HepG2 (cell line): ENCODE measurements around the gene RRP36. TPM values are rescaled to one million over a fixed set of nuclear protein-coding genes. Genes with fewer than 3 reads are reported as not detected.
A peak's percentile ranks its signal among the peaks of the same experiment; 100 is the strongest.

ENCODE experiments used
- ATAC-seq: fragments of 200-7000 bp; cut with Tn5 transposase; 3 replicates; pipeline ENCODE4 v1.9.1; 2020; ENCODE audit warnings: mild to moderate bottlenecking, moderate library complexity
- BruUV-seq: library from RNA; stranded (reverse); fragments of 400-500 nt; replicated peaks from 2 replicates; lab custom pipeline; 2021; lab: Mats Ljungman, UMichigan
- CTCF ChIA-PET: fragments of 300-600 bp; formaldehyde crosslinking; extraction: SDS; loops from one replicate; lab custom pipeline; 2021; ENCODE audit warnings: low total read pairs, inconsistent platforms, low intra/inter-chr PET ratio; lab: Yijun Ruan, JAX
- POLR2A ChIA-PET: fragments of 350-600 bp; sonication (Branson Sonifier 250); formaldehyde crosslinking; loops from one replicate; lab custom pipeline; 2020; ENCODE audit warnings: antibody characterized with exemption, inconsistent platforms; lab: Yijun Ruan, JAX
- DNase-seq: peaks from one replicate; pipeline ENCODE4 v3.0.0-alpha.2; 2015; ENCODE audit warnings: low spot score
- FAIRE-seq: peaks from 3 replicates; lab custom pipeline; 2011; peaks lifted over from hg19 to GRCh38; lab: Jason Lieb, UNC
- H2AFZ ChIP-seq: one replicate; pipeline ENCODE4 v1.6.1; 2011; ENCODE audit warnings: low read length, inconsistent platforms
- H3K27ac ChIP-seq: fragments of 300-600 bp; 3 replicates; pipeline ENCODE4 v1.8.0; 2011; ENCODE audit warnings: mixed run types, mild to moderate bottlenecking, mixed read lengths, low read length, inconsistent platforms; ENCODE audit not compliant: insufficient read depth; ENCODE audit errors: extremely low read length
- H3K27me3 ChIP-seq, 2 experiments: fragments of 200-600 bp in 1 of 2; 2 replicates in 1 of 2; 3 replicates in 1 of 2; pipeline versions ENCODE4 v1.6.0 to v1.8.0; 2011; ENCODE audit warnings: low read length in 2 of 2, mild to moderate bottlenecking in 2 of 2, moderate library complexity in 2 of 2, inconsistent platforms in 1 of 2; ENCODE audit not compliant: insufficient read depth in 2 of 2, control insufficient read depth in 1 of 2
- H3K36me3 ChIP-seq, 2 experiments: fragments of 200-600 bp in 1 of 2; replicated peaks in 1 of 2; 2 replicates in 1 of 2; 3 replicates in 1 of 2; pipeline versions ENCODE4 v1.5.1 to v1.8.0; 2011; ENCODE audit warnings: low read length in 2 of 2, inconsistent platforms in 1 of 2; ENCODE audit not compliant: insufficient read depth in 2 of 2, control insufficient read depth in 1 of 2
- H3K4me1 ChIP-seq: 2 replicates; pipeline ENCODE4 v1.5.1; 2012; ENCODE audit warnings: low read length, inconsistent platforms; ENCODE audit not compliant: insufficient read depth
- H3K4me2 ChIP-seq: 2 replicates; pipeline ENCODE4 v1.6.0; 2011; ENCODE audit warnings: low read depth, low read length, inconsistent platforms
- H3K4me3 ChIP-seq, 3 experiments: fragments of 200-600 bp in 1 of 3; sonication (generic), shearing (Covaris generic) in 1 of 3; replicated peaks in 1 of 3; 2 replicates each; pipeline ENCODE4 v1.5.1; 2011 to 2016; ENCODE audit warnings: low read length in 3 of 3, inconsistent platforms in 2 of 3, low read depth in 2 of 3, mild to moderate bottlenecking in 2 of 3, control low read depth in 1 of 3, mixed read lengths in 1 of 3; ENCODE audit not compliant: insufficient read depth in 1 of 3
- H3K79me2 ChIP-seq: one replicate; pipeline ENCODE4 v1.6.1; 2011; ENCODE audit warnings: low read length, inconsistent platforms; ENCODE audit not compliant: insufficient read depth
- H3K9ac ChIP-seq: 2 replicates; pipeline ENCODE4 v1.6.0; 2011; ENCODE audit warnings: mild to moderate bottlenecking, low read depth, low read length, inconsistent platforms; ENCODE audit not compliant: insufficient read depth
- H3K9me3 ChIP-seq: 2 replicates; pipeline ENCODE4 v1.5.1; 2012; ENCODE audit warnings: mild to moderate bottlenecking, low read length
- H4K20me1 ChIP-seq: 2 replicates; pipeline ENCODE4 v1.6.0; 2011; ENCODE audit warnings: inconsistent platforms, mild to moderate bottlenecking, low read length, moderate library complexity; ENCODE audit not compliant: insufficient read depth
- POLR2AphosphoS5 ChIP-seq: IDR thresholded peaks from 2 replicates; pipeline ENCODE4 v1.6.1; 2012; ENCODE audit warnings: low read depth, low read length
- ZNF598 ChIP-seq: sonication (generic); formaldehyde crosslinking; IDR thresholded peaks from 2 replicates; pipeline ENCODE4 v1.5.1; 2020; ENCODE audit warnings: mild to moderate bottlenecking, missing genetic modification reagents, borderline replicate concordance
- WGBS: methylation state at CpG from one replicate; pipeline ENCODE4 v1.1.6; 2017; ENCODE audit warnings: low lambda C conversion rate; 5-methylcytosine and 5-hydroxymethylcytosine counted together
- in situ Hi-C: cut with HindIII; loops from 2 replicates; pipeline ENCODE4 v1.10.0; 2017; ENCODE audit warnings: low pct_unique_long_range_greater_than_20kb; ENCODE audit not compliant: extremely low pct_ligation_motif_present
- intact Hi-C: fragments of 100-400 bp; cut with micrococcal nuclease; formaldehyde crosslinking; loops from one replicate; pipeline ENCODE4 v1.10.0; 2022; ENCODE audit not compliant: unreplicated experiment
- polyA plus RNA-seq, 8 experiments: library from polyadenylated mRNA; depleted of rRNA in 3 of 8; stranded (reverse) in 7 of 8; unstranded in 1 of 8; fragments of >200 nt; fragmentation: Illumina TruSeq in 4 of 8; extraction: Trizol in 4 of 8; gene quantifications; 2 replicates each; pipeline versions ENCODE4 v1.2.1 to v1.2.3, GENCODE V29; 2011 to 2016; ENCODE audit warnings: low read depth in 4 of 8, missing spikeins in 1 of 8, mixed read lengths in 1 of 8; ENCODE audit not compliant: insufficient read depth in 1 of 8
- total RNA-seq, 5 experiments: library from RNA; depleted of rRNA; stranded (reverse); fragments of >200 nt; fragmentation: Illumina TruSeq; extraction: Trizol; gene quantifications; 2 replicates each; pipeline ENCODE4 v1.2.3, GENCODE V29; 2016; ENCODE audit warnings: low read depth in 1 of 5
- TF ChIP-seq, protein P1 (sequence below): sonication (generic); formaldehyde crosslinking; IDR thresholded peaks from 2 replicates; pipeline ENCODE4 v1.4.0; 2020; ENCODE audit warnings: missing genetic modification reagents
- TF ChIP-seq, protein P2 (sequence below): sonication (generic); formaldehyde crosslinking; IDR thresholded peaks from 2 replicates; pipeline ENCODE4 v1.5.0; 2020; ENCODE audit warnings: mild to moderate bottlenecking, missing genetic modification reagents, borderline replicate concordance
- TF ChIP-seq, protein P3 (sequence below): sonication (generic); formaldehyde crosslinking; IDR thresholded peaks from 2 replicates; pipeline ENCODE4 v1.5.0; 2020; ENCODE audit warnings: mild to moderate bottlenecking, missing genetic modification reagents
- TF ChIP-seq, protein P4 (sequence below): sonication (generic); formaldehyde crosslinking; IDR thresholded peaks from 2 replicates; pipeline ENCODE4 v1.8.0; 2022; ENCODE audit warnings: missing genetic modification reagents, mild to moderate bottlenecking, moderate library complexity, borderline replicate concordance

The RRP36 gene
- total and polyA plus RNA-seq, 2 of the 13 experiments (the other 11 are each of a cell fraction or from before 2014, with no cell fraction given), result 29.5 to 144 TPM

DNA sequence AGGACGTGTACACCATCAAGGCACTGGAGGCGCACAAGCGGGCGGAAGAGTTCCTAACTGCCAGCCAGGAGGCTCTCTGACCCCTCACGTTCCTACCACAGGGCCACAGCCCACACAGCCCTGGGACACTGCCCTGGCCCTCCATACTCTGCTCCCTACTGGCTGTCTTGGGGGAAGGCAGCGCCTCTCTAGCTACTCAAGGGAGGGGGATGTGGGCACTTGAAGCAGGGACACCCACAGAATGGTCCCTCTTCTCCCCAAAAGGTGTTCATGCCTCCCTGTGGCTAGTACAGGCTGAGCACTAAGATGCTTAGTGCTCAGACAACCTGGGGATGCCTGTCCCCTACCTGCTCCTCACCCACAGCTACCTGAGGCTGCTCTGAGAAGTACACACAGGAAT, 10.2 kb upstream of the RRP36 start (continued):
- TF ChIP-seq, protein P1, sequence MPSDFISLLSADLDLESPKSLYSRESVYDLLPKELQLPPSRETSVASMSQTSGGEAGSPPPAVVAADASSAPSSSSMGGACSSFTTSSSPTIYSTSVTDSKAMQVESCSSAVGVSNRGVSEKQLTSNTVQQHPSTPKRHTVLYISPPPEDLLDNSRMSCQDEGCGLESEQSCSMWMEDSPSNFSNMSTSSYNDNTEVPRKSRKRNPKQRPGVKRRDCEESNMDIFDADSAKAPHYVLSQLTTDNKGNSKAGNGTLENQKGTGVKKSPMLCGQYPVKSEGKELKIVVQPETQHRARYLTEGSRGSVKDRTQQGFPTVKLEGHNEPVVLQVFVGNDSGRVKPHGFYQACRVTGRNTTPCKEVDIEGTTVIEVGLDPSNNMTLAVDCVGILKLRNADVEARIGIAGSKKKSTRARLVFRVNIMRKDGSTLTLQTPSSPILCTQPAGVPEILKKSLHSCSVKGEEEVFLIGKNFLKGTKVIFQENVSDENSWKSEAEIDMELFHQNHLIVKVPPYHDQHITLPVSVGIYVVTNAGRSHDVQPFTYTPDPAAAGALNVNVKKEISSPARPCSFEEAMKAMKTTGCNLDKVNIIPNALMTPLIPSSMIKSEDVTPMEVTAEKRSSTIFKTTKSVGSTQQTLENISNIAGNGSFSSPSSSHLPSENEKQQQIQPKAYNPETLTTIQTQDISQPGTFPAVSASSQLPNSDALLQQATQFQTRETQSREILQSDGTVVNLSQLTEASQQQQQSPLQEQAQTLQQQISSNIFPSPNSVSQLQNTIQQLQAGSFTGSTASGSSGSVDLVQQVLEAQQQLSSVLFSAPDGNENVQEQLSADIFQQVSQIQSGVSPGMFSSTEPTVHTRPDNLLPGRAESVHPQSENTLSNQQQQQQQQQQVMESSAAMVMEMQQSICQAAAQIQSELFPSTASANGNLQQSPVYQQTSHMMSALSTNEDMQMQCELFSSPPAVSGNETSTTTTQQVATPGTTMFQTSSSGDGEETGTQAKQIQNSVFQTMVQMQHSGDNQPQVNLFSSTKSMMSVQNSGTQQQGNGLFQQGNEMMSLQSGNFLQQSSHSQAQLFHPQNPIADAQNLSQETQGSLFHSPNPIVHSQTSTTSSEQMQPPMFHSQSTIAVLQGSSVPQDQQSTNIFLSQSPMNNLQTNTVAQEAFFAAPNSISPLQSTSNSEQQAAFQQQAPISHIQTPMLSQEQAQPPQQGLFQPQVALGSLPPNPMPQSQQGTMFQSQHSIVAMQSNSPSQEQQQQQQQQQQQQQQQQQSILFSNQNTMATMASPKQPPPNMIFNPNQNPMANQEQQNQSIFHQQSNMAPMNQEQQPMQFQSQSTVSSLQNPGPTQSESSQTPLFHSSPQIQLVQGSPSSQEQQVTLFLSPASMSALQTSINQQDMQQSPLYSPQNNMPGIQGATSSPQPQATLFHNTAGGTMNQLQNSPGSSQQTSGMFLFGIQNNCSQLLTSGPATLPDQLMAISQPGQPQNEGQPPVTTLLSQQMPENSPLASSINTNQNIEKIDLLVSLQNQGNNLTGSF (CRISPR knock-in tag), result no peak

DNA sequence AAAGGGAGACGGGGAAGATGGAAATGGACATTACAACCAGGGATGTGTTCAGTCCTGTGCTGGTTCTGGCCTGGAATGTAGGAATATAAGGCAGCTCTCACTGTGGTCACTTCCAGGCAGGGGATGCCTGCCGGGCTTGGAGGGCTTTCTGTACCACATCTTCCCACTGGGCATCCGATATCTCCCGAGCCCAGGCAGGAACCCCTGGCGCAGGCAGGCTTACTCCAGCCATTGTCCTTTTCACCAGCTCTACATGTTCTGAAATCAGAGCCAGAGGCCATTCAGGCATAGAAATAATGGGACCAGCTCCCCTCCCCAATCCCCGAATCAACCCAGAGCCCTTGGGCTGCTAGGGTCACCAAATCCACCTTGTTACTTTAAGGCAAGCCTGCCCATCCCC, 9.1 kb upstream of the RRP36 start:
- Histone ChIP-seq H3K4me2 (peak overlapping the region; percentile 98), H3K4me1 (peaks cover 38% of the 10 kb centered on the region), H3K4me3 (peak overlapping the region; percentile 73 to 91 (median 88); a peak in 3 of 6 replicates), H3K27ac (no peak overlapping the region), H3K36me3 (peaks cover 22 to 58% of the 10 kb centered on the region in 2 experiments), H3K9me3 (no peaks in the 10 kb centered on the region), H3K9ac (peak overlapping the region; percentile 82; the same call in 1 of the 2 replicates), H3K79me2 (peaks cover 34% of the 10 kb centered on the region), H3K27me3 (no peaks in the 10 kb centered on the region; a peak in 1 of 5 replicates), H4K20me1 (no peaks in the 10 kb centered on the region), H2AFZ (no peak overlapping the region)
- 96% methylated on average over 6 of the region's 6 CpGs for WGBS
- ChIA-PET POLR2A (interaction anchor here (2.7 to 5.3 kb wide), 5 partner anchors 11 to 83 kb away, joined by 22 to 76 read pairs (median 43); partner anchors contain the start of genes CNPY3, KLC4, MRPL2 and PEX6), CTCF (no interaction called here)
- in situ Hi-C loops, result no loop called here
- ATAC-seq (no peak), FAIRE-seq (no peak), DNase-seq (no peak)
- intact Hi-C loops, result loop anchor here (5.0 kb wide), 2 partner anchors 40 to 50 kb away; partner anchors contain the start of genes CUL7 and GNMT
- BruUV-seq, result TSS peak; percentile 82
- TF ChIP-seq POLR2AphosphoS5, result no peak
- TF ChIP-seq, protein P2, sequence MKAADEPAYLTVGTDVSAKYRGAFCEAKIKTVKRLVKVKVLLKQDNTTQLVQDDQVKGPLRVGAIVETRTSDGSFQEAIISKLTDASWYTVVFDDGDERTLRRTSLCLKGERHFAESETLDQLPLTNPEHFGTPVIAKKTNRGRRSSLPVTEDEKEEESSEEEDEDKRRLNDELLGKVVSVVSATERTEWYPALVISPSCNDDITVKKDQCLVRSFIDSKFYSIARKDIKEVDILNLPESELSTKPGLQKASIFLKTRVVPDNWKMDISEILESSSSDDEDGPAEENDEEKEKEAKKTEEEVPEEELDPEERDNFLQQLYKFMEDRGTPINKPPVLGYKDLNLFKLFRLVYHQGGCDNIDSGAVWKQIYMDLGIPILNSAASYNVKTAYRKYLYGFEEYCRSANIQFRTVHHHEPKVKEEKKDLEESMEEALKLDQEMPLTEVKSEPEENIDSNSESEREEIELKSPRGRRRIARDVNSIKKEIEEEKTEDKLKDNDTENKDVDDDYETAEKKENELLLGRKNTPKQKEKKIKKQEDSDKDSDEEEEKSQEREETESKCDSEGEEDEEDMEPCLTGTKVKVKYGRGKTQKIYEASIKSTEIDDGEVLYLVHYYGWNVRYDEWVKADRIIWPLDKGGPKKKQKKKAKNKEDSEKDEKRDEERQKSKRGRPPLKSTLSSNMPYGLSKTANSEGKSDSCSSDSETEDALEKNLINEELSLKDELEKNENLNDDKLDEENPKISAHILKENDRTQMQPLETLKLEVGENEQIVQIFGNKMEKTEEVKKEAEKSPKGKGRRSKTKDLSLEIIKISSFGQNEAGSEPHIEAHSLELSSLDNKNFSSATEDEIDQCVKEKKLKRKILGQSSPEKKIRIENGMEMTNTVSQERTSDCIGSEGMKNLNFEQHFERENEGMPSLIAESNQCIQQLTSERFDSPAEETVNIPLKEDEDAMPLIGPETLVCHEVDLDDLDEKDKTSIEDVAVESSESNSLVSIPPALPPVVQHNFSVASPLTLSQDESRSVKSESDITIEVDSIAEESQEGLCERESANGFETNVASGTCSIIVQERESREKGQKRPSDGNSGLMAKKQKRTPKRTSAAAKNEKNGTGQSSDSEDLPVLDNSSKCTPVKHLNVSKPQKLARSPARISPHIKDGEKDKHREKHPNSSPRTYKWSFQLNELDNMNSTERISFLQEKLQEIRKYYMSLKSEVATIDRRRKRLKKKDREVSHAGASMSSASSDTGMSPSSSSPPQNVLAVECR (CRISPR knock-in tag), result no peak
- TF ChIP-seq, protein P3, sequence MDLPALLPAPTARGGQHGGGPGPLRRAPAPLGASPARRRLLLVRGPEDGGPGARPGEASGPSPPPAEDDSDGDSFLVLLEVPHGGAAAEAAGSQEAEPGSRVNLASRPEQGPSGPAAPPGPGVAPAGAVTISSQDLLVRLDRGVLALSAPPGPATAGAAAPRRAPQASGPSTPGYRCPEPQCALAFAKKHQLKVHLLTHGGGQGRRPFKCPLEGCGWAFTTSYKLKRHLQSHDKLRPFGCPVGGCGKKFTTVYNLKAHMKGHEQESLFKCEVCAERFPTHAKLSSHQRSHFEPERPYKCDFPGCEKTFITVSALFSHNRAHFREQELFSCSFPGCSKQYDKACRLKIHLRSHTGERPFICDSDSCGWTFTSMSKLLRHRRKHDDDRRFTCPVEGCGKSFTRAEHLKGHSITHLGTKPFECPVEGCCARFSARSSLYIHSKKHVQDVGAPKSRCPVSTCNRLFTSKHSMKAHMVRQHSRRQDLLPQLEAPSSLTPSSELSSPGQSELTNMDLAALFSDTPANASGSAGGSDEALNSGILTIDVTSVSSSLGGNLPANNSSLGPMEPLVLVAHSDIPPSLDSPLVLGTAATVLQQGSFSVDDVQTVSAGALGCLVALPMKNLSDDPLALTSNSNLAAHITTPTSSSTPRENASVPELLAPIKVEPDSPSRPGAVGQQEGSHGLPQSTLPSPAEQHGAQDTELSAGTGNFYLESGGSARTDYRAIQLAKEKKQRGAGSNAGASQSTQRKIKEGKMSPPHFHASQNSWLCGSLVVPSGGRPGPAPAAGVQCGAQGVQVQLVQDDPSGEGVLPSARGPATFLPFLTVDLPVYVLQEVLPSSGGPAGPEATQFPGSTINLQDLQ (CRISPR knock-in tag), result 0 out of 2 replicates have a peak, but pooled peaks have one; percentile 10
- TF ChIP-seq ZNF598, result no peak
- TF ChIP-seq, protein P4, sequence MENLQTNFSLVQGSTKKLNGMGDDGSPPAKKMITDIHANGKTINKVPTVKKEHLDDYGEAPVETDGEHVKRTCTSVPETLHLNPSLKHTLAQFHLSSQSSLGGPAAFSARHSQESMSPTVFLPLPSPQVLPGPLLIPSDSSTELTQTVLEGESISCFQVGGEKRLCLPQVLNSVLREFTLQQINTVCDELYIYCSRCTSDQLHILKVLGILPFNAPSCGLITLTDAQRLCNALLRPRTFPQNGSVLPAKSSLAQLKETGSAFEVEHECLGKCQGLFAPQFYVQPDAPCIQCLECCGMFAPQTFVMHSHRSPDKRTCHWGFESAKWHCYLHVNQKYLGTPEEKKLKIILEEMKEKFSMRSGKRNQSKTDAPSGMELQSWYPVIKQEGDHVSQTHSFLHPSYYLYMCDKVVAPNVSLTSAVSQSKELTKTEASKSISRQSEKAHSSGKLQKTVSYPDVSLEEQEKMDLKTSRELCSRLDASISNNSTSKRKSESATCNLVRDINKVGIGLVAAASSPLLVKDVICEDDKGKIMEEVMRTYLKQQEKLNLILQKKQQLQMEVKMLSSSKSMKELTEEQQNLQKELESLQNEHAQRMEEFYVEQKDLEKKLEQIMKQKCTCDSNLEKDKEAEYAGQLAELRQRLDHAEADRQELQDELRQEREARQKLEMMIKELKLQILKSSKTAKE (CRISPR knock-in tag), result no peak
